Endothelial cell of umbilical vein (primary cell): ENCODE measurements around the gene DYRK1B. TPM values are rescaled to one million over a fixed set of nuclear protein-coding genes. Genes with fewer than 3 reads are reported as not detected.

Source experiments
- BruUV-seq: library from RNA; stranded (reverse); fragments of 400-500 nt; replicated peaks from 2 replicates; lab custom pipeline; 2021; lab: Mats Ljungman, UMichigan
- CTCF ChIA-PET: fragments of 300-600, 350-600 bp; sonication (Branson Sonifier 250); formaldehyde crosslinking; loops from one replicate; lab custom pipeline; 2021; ENCODE audit warnings: antibody characterized with exemption, inconsistent platforms; lab: Charles Lee
- POLR2A ChIA-PET: fragments of 300-600, 350-600 bp; sonication (Branson Sonifier 250); formaldehyde crosslinking; loops from one replicate; lab custom pipeline; 2021; ENCODE audit warnings: antibody characterized with exemption, inconsistent platforms; lab: Charles Lee
- DNase-seq: peaks from one replicate; pipeline ENCODE4 v3.0.0-alpha.2; 2011; ENCODE audit warnings: low read depth, low spot score
- FAIRE-seq: peaks from 2 replicates; lab custom pipeline; 2011; peaks lifted over from hg19 to GRCh38; lab: Jason Lieb, UNC
- H2AFZ ChIP-seq: 2 replicates; pipeline ENCODE4 v1.6.0; 2012; ENCODE audit warnings: low read depth, low read length, control low read depth, inconsistent platforms
- H3K27ac ChIP-seq: 2 replicates; pipeline ENCODE4 v1.5.1; 2011; ENCODE audit warnings: low read depth, mild to moderate bottlenecking, control low read depth, low read length, moderate library complexity; ENCODE audit not compliant: insufficient read depth
- H3K27me3 ChIP-seq, 2 experiments: 2 replicates each; pipeline versions ENCODE4 v1.6.0 to v1.6.1; 2011; ENCODE audit warnings: low read length in 2 of 2, mixed read lengths in 1 of 2; ENCODE audit not compliant: control insufficient read depth in 2 of 2, insufficient read depth in 2 of 2
- H3K36me3 ChIP-seq, 2 experiments: 2 replicates in 1 of 2; 3 replicates in 1 of 2; pipeline ENCODE4 v1.5.1; 2011; ENCODE audit warnings: low read length in 2 of 2, mild to moderate bottlenecking in 1 of 2, moderate library complexity in 1 of 2; ENCODE audit not compliant: control insufficient read depth in 2 of 2, insufficient read depth in 2 of 2; ENCODE audit errors: extremely low read depth in 1 of 2
- H3K4me1 ChIP-seq: 3 replicates; pipeline ENCODE4 v1.5.1; 2011; ENCODE audit warnings: mild to moderate bottlenecking, low read length; ENCODE audit not compliant: control insufficient read depth, insufficient read depth; ENCODE audit errors: extremely low read depth
- H3K4me2 ChIP-seq: 2 replicates; pipeline ENCODE4 v1.6.1; 2011; ENCODE audit warnings: low read length, control low read depth, mixed read lengths; ENCODE audit not compliant: insufficient read depth
- H3K4me3 ChIP-seq, 3 experiments: fragments of 200-600 bp in 1 of 3; sonication (generic), shearing (Covaris generic) in 1 of 3; replicated peaks in 1 of 3; 2 replicates each; pipeline ENCODE4 v1.5.1; 2011 to 2016; ENCODE audit warnings: control low read depth in 3 of 3, low read length in 3 of 3, mild to moderate bottlenecking in 2 of 3, inconsistent platforms in 1 of 3, low read depth in 1 of 3, moderate library complexity in 1 of 3; ENCODE audit not compliant: insufficient read depth in 1 of 3
- H3K79me2 ChIP-seq: 2 replicates; pipeline ENCODE4 v1.6.0; 2012; ENCODE audit warnings: low read length, inconsistent platforms; ENCODE audit not compliant: control insufficient read depth, insufficient read depth
- H3K9ac ChIP-seq: replicated peaks from 2 replicates; pipeline ENCODE3; 2011; ENCODE audit warnings: low read length, control low read depth; ENCODE audit not compliant: insufficient read depth; ENCODE audit errors: extremely low read depth
- H3K9me1 ChIP-seq: replicated peaks from 3 replicates; pipeline ENCODE4 v1.6.0; 2011; ENCODE audit warnings: mild to moderate bottlenecking, low read length; ENCODE audit not compliant: control insufficient read depth, insufficient read depth; ENCODE audit errors: extremely low read depth
- H3K9me3 ChIP-seq: replicated peaks from 2 replicates; pipeline ENCODE4 v1.5.1; 2012; ENCODE audit warnings: low read length, inconsistent platforms; ENCODE audit not compliant: control insufficient read depth, insufficient read depth
- H4K20me1 ChIP-seq: replicated peaks from 2 replicates; pipeline ENCODE3; 2011; ENCODE audit warnings: mild to moderate bottlenecking, low read length; ENCODE audit not compliant: control insufficient read depth, insufficient read depth; ENCODE audit errors: extremely low read depth
- EZH2 ChIP-seq: IDR thresholded peaks from 2 replicates; pipeline ENCODE4 v1.6.1; 2012; ENCODE audit warnings: borderline replicate concordance, low read depth, mild to moderate bottlenecking, moderate library complexity, low read length, inconsistent platforms; ENCODE audit not compliant: severe bottlenecking
- FOS ChIP-seq: IDR thresholded peaks from 2 replicates; pipeline ENCODE4 v1.6.1; 2011; ENCODE audit warnings: mild to moderate bottlenecking, low read length, moderate library complexity, borderline replicate concordance; ENCODE audit not compliant: insufficient read depth
- GATA2 ChIP-seq: IDR thresholded peaks from 2 replicates; pipeline ENCODE4 v1.7.0; 2011; ENCODE audit warnings: low read depth, mild to moderate bottlenecking, moderate library complexity, mixed read lengths, low read length; ENCODE audit not compliant: insufficient read length, insufficient read depth
- JUN ChIP-seq: IDR thresholded peaks from 2 replicates; pipeline ENCODE4 v1.6.1; 2011; ENCODE audit warnings: borderline replicate concordance, low read depth; ENCODE audit not compliant: insufficient read length, insufficient read depth
- MYC ChIP-seq: IDR thresholded peaks from one replicate; pipeline ENCODE4 v1.6.1; 2011; ENCODE audit warnings: mild to moderate bottlenecking, low read depth, low read length
- POLR2A ChIP-seq: IDR thresholded peaks from 2 replicates; pipeline ENCODE4 v1.6.1; 2012; ENCODE audit warnings: low read depth, mild to moderate bottlenecking, control low read depth, low read length
- POLR2AphosphoS5 ChIP-seq: IDR thresholded peaks from 2 replicates; pipeline ENCODE4 v1.6.1; 2012; ENCODE audit warnings: low read depth, mild to moderate bottlenecking, control low read depth, low read length, moderate library complexity; ENCODE audit not compliant: insufficient read depth
- dilution Hi-C: fragments of 300-500 bp; cut with MboI; formaldehyde crosslinking; loops from one replicate; pipeline ENCODE4 v1.15.0; 2019; ENCODE audit warnings: low sequenced_read_pairs; ENCODE audit not compliant: extremely low pct_ligation_motif_present
- intact Hi-C: fragments of 100-400 bp; cut with micrococcal nuclease; formaldehyde crosslinking; loops from one replicate; pipeline ENCODE4 v1.10.0; 2022
- polyA plus RNA-seq, 4 experiments: library from polyadenylated mRNA; depleted of rRNA in 3 of 4; stranded (reverse) in 3 of 4; unstranded in 1 of 4; fragments of >200 nt; gene quantifications; 2 replicates each; pipeline versions ENCODE4 v1.2.1 to v1.2.3, GENCODE V29; 2011 to 2012; ENCODE audit warnings: missing spikeins in 1 of 4
- total RNA-seq: library from RNA; stranded (reverse); gene quantifications from 2 replicates; pipeline ENCODE4 v1.2.3, GENCODE V29; 2021
- TF ChIP-seq, protein P1 (sequence below), 2 donors: IDR thresholded peaks; 1 replicate in 1 of 2; 2 replicates in 1 of 2; pipeline ENCODE4 v1.5.1; 2011; ENCODE audit warnings: low read length in 2 of 2, mild to moderate bottlenecking in 2 of 2, moderate library complexity in 2 of 2, control low read depth in 1 of 2, inconsistent platforms in 1 of 2, low read depth in 1 of 2; ENCODE audit not compliant: insufficient read depth in 1 of 2; ENCODE audit errors: extremely low read depth in 1 of 2
- TF ChIP-seq, protein P2 (sequence below): IDR thresholded peaks from 2 replicates; pipeline ENCODE4 v1.6.1; 2011; ENCODE audit not compliant: insufficient read depth, insufficient read length

Gene DYRK1B
- total and polyA plus RNA-seq, 2 donors (not counting 3 experiments of a cell fraction or from before 2014, with no cell fraction given) = 17.7 to 30.8 TPM

- H3K4me3 ChIP-seq = no peak overlapping the region
- no peak overlapping the region for H2AFZ ChIP-seq
- peaks cover 4 to 36% of the 10 kb centered on the region in 2 experiments for H3K36me3 ChIP-seq
- POLR2A ChIA-PET = no interaction called here
- dilution Hi-C loops (no loop called here), intact Hi-C loops (no loop called here)
- no peaks in the 10 kb centered on the region for H3K9me3 ChIP-seq
- no peak for DNase-seq
- BruUV-seq = no TSS peak
- TF ChIP-seq, protein P1, sequence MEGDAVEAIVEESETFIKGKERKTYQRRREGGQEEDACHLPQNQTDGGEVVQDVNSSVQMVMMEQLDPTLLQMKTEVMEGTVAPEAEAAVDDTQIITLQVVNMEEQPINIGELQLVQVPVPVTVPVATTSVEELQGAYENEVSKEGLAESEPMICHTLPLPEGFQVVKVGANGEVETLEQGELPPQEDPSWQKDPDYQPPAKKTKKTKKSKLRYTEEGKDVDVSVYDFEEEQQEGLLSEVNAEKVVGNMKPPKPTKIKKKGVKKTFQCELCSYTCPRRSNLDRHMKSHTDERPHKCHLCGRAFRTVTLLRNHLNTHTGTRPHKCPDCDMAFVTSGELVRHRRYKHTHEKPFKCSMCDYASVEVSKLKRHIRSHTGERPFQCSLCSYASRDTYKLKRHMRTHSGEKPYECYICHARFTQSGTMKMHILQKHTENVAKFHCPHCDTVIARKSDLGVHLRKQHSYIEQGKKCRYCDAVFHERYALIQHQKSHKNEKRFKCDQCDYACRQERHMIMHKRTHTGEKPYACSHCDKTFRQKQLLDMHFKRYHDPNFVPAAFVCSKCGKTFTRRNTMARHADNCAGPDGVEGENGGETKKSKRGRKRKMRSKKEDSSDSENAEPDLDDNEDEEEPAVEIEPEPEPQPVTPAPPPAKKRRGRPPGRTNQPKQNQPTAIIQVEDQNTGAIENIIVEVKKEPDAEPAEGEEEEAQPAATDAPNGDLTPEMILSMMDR (IDR thresholded peaks at IDR 0.05; ENCODE audit: extremely low read depth in 1 of 2, insufficient read depth in 1 of 2, low read depth in 1 of 2, low read length in 2 of 2) = no peak
- TF ChIP-seq EZH2 = no peak
- TF ChIP-seq, protein P2, sequence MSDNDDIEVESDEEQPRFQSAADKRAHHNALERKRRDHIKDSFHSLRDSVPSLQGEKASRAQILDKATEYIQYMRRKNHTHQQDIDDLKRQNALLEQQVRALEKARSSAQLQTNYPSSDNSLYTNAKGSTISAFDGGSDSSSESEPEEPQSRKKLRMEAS = no peak
- TF ChIP-seq POLR2A = no peak
- no peak for TF ChIP-seq GATA2
- no peak for TF ChIP-seq MYC
- no peak for TF ChIP-seq POLR2AphosphoS5
- TF ChIP-seq FOS = no peak
- TF ChIP-seq JUN = no peak
- H3K9ac ChIP-seq = no peak overlapping the region
- H3K9me1 ChIP-seq = no peaks in the 10 kb centered on the region
- peaks cover 16% of the 10 kb centered on the region for H3K4me1 ChIP-seq
- no peak for FAIRE-seq
- H3K27ac ChIP-seq = no peak overlapping the region
- H3K27me3 ChIP-seq = no peaks in the 10 kb centered on the region
- peaks cover 8% of the 10 kb centered on the region for H3K79me2 ChIP-seq
- no peaks in the 10 kb centered on the region for H4K20me1 ChIP-seq
- CTCF ChIA-PET = interaction anchor here (0.6 to 1.4 kb wide), 4 partner anchors 14 to 18 kb away, joined by 3 to 5 read pairs (median 3); partner anchors contain the start of gene FBL
- H3K4me2 ChIP-seq = no peak overlapping the region
Measured at GRCh38 chr19:39828015-39828653, 5.8 kb downstream of the DYRK1B start.
